ENCODE data around the gene STIMATE.

DNA sequence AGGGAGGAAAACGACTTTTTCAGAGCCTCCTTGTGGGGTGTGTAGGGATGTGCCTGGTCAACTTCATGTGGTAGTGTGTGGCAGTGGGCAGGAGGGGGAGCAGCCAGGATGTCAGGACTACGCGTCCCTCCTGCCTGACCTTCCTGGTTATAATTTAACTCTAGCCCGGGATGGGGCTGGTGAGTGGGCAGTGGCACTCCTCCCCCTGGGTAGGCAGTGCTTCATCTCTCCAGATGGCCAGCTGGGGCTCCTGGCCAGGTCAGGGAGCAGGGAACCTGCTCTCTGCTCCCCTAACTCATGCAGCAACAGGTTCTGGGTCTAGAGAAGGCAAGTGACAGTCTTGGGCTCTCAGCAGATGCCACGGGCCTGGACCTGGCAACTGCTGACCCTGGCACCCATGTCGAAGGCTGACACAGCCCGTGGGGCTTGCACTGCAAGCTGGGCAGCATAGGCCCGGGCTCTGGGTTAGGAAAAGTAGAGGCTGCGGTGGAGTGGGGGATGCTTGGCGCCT is 69.4 kb downstream of the STIMATE start:
- TF ChIP-seq, protein P1, sequence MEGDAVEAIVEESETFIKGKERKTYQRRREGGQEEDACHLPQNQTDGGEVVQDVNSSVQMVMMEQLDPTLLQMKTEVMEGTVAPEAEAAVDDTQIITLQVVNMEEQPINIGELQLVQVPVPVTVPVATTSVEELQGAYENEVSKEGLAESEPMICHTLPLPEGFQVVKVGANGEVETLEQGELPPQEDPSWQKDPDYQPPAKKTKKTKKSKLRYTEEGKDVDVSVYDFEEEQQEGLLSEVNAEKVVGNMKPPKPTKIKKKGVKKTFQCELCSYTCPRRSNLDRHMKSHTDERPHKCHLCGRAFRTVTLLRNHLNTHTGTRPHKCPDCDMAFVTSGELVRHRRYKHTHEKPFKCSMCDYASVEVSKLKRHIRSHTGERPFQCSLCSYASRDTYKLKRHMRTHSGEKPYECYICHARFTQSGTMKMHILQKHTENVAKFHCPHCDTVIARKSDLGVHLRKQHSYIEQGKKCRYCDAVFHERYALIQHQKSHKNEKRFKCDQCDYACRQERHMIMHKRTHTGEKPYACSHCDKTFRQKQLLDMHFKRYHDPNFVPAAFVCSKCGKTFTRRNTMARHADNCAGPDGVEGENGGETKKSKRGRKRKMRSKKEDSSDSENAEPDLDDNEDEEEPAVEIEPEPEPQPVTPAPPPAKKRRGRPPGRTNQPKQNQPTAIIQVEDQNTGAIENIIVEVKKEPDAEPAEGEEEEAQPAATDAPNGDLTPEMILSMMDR (conservative IDR thresholded peaks at IDR 0.05; ENCODE audit: low read depth in 2 of 2): peak; percentile 8 to 25; a peak in 3 of 4 replicates
- TF ChIP-seq EZH2phosphoT487 (IDR thresholded peaks at IDR 0.05; ENCODE audit: unreplicated experiment) (no peak), CREB1 (CRISPR knock-in tag; IDR thresholded peaks at IDR 0.05; ENCODE audit: low read depth) (no peak), EZH2 (IDR thresholded peaks at IDR 0.05; ENCODE audit: low read depth, unreplicated experiment) (no peak), JUNB (IDR thresholded peaks at IDR 0.05; ENCODE audit: unreplicated experiment) (no peak), POLR2AphosphoS5 (IDR thresholded peaks at IDR 0.05; ENCODE audit: low read depth) (no peak), ZNF331 (CRISPR knock-in tag; IDR thresholded peaks at IDR 0.05; ENCODE audit: low read depth) (no peak), NANOG (IDR thresholded peaks at IDR 0.05; ENCODE audit: borderline replicate concordance) (no peak)
- TF ChIP-seq, protein P2, sequence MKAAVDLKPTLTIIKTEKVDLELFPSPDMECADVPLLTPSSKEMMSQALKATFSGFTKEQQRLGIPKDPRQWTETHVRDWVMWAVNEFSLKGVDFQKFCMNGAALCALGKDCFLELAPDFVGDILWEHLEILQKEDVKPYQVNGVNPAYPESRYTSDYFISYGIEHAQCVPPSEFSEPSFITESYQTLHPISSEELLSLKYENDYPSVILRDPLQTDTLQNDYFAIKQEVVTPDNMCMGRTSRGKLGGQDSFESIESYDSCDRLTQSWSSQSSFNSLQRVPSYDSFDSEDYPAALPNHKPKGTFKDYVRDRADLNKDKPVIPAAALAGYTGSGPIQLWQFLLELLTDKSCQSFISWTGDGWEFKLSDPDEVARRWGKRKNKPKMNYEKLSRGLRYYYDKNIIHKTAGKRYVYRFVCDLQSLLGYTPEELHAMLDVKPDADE (IDR thresholded peaks at IDR 0.05): no peak

All from GM23338 (cell line).